SU-DHL-6 (cell line): ENCODE data around the gene TSPAN17.

Source experiments
- CTCF ChIP-seq: fragments of 200-600 bp; sonication (generic); IDR thresholded peaks from one replicate; pipeline ENCODE4 v1.5.1; 2017; ENCODE audit warnings: antibody characterized with exemption, mild to moderate bottlenecking, low read length, moderate library complexity; ENCODE audit not compliant: insufficient read depth, poor library complexity, severe bottlenecking
- EZH2phosphoT487 ChIP-seq: fragments of 200-600 bp; sonication (generic), shearing (Covaris generic); conservative IDR thresholded peaks from 2 replicates; pipeline ENCODE4 v1.6.1; 2018; ENCODE audit warnings: mild to moderate bottlenecking, antibody characterized with exemption, low read length, moderate library complexity, mixed read lengths

GRCh38 chr5:176663566-176663965, 16.3 kb downstream of the TSPAN17 start:
- TF ChIP-seq CTCF, result no peak
- no peak for TF ChIP-seq EZH2phosphoT487
